GM18502 (cell line): ENCODE measurements around the gene TRPV5.

Source experiments
- ATAC-seq: cut with Tn5 transposase; IDR thresholded peaks from one replicate; pipeline ENCODE4 v1.9.1; 2021; ENCODE audit warnings: mild to moderate bottlenecking; ENCODE audit not compliant: unreplicated experiment, poor library complexity

TRPV5 gene

GRCh38 chr7:142859829-142860228, 73.7 kb downstream of the TRPV5 start:
- ATAC-seq, result no peak

GRCh38 chr7:142859411-142859810, 74.1 kb downstream of the TRPV5 start:
- no peak for ATAC-seq
